ENCODE data around the gene HNF1B. TPM values are rescaled to one million over a fixed set of nuclear protein-coding genes. Genes with fewer than 3 reads are reported as not detected.

The HNF1B gene
- total and polyA plus RNA-seq, 4 donors: 1.6 to 5.7 (median 4.5) TPM

GRCh38 chr17:37711113-37711512 lies 33.7 kb downstream of the HNF1B start:
- no peaks in the 10 kb centered on the region for H3K27me3 ChIP-seq (ENCODE audit: control insufficient read depth in 4 of 4, insufficient read depth in 4 of 4, low read length in 3 of 4)
- H3K36me3 ChIP-seq (ENCODE audit: control insufficient read depth in 4 of 4, insufficient read depth in 3 of 4, low read depth in 1 of 4, low read length in 3 of 4): no peaks in the 10 kb centered on the region
- H3K27ac ChIP-seq (ENCODE audit: low read depth in 1 of 2, low read length in 2 of 2): peak overlapping the region; percentile 43 to 77
- 91% methylated on average over 6 of the region's 6 CpGs for WGBS
- DNase-seq (ENCODE audit: low spot score): no peak
- TF ChIP-seq NR2F2 (IDR thresholded peaks at IDR 0.05): no peak
- TF ChIP-seq, protein P1, sequence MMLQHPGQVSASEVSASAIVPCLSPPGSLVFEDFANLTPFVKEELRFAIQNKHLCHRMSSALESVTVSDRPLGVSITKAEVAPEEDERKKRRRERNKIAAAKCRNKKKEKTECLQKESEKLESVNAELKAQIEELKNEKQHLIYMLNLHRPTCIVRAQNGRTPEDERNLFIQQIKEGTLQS (IDR thresholded peaks at IDR 0.05): no peak
- TF ChIP-seq, protein P2, sequence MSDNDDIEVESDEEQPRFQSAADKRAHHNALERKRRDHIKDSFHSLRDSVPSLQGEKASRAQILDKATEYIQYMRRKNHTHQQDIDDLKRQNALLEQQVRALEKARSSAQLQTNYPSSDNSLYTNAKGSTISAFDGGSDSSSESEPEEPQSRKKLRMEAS (IDR thresholded peaks at IDR 0.05): no peak
- no peak for TF ChIP-seq RXRA (IDR thresholded peaks at IDR 0.05)
- TF ChIP-seq YY1 (IDR thresholded peaks at IDR 0.05): no peak
- no peak overlapping the region for H3K9ac ChIP-seq (ENCODE audit: low read depth in 1 of 2, low read length in 2 of 2)
- H3K9me3 ChIP-seq (ENCODE audit: control insufficient read depth in 4 of 4, low read length in 3 of 4): no peaks in the 10 kb centered on the region
- peaks cover 14 to 61% (median 36%) of the 10 kb centered on the region in 4 donors for H3K4me1 ChIP-seq (ENCODE audit: control insufficient read depth in 4 of 4, insufficient read depth in 4 of 4, low read length in 3 of 4)
- no peak overlapping the region for H3K4me3 ChIP-seq (ENCODE audit: low read depth in 1 of 3, low read length in 3 of 3)

DNA sequence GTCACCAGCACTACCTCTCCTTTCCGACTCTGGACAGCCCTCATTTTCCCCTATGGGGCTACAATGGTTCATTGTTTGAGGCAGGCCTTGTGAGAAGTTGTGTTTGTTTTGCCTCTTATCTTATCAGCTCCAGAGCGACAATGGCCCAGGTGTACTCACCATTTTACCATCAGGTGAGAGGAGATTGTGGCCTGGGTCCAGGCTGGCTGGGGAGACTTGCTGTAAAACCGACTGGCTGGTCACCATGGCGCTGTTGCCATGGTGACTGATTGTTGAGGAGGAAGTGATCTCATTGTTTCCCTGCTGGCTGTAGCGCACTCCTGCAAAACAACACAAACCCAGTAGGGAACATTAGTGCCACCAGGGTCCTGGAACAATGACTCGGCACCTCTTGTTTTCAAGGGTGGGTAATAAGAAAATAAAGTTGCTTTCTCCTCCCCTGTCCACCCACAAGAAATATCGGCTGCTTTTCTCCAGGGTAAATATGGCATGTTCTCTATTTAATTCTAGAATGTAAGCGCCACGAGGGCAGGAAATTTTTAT lies 34.4 kb downstream of the HNF1B start:
- Histone ChIP-seq H3K9me3 (ENCODE audit: control insufficient read depth in 4 of 4, low read length in 3 of 4) (no peaks in the 10 kb centered on the region), H3K4me1 (ENCODE audit: control insufficient read depth in 4 of 4, insufficient read depth in 4 of 4, low read length in 3 of 4) (peaks cover 14 to 55% (median 36%) of the 10 kb centered on the region in 4 donors), H3K36me3 (ENCODE audit: control insufficient read depth in 4 of 4, insufficient read depth in 3 of 4, low read depth in 1 of 4, low read length in 3 of 4) (no peaks in the 10 kb centered on the region), H3K9ac (ENCODE audit: low read depth in 1 of 2, low read length in 2 of 2) (no peak overlapping the region), H3K4me3 (ENCODE audit: low read depth in 1 of 3, low read length in 3 of 3) (no peak overlapping the region), H3K27ac (ENCODE audit: low read depth in 1 of 2, low read length in 2 of 2) (peak overlapping the region in 1 of 2 donors; percentile 77), H3K27me3 (ENCODE audit: control insufficient read depth in 4 of 4, insufficient read depth in 4 of 4, low read length in 3 of 4) (no peaks in the 10 kb centered on the region)
- TF ChIP-seq CTCF (IDR thresholded peaks at IDR 0.05; ENCODE audit: low read depth, low read length, missing input control) (peak; percentile 3), RXRA (IDR thresholded peaks at IDR 0.05) (peak in 1 of 2 donors; percentile 22), NR2F2 (IDR thresholded peaks at IDR 0.05) (no peak), EGR1 (IDR thresholded peaks at IDR 0.05; ENCODE audit: low read depth in 2 of 2) (no peak), HNF4G (IDR thresholded peaks at IDR 0.05) (no peak), YY1 (IDR thresholded peaks at IDR 0.05) (peak; percentile 59), GABPA (IDR thresholded peaks at IDR 0.05 in 1 of 2, conservative IDR thresholded peaks at IDR 0.05 in 1 of 2) (no peak)
- TF ChIP-seq, protein P1 (IDR thresholded peaks at IDR 0.05): no peak
- 67% methylated on average over 9 of the region's 9 CpGs for WGBS
- no peak for DNase-seq (ENCODE audit: low spot score)

DNA sequence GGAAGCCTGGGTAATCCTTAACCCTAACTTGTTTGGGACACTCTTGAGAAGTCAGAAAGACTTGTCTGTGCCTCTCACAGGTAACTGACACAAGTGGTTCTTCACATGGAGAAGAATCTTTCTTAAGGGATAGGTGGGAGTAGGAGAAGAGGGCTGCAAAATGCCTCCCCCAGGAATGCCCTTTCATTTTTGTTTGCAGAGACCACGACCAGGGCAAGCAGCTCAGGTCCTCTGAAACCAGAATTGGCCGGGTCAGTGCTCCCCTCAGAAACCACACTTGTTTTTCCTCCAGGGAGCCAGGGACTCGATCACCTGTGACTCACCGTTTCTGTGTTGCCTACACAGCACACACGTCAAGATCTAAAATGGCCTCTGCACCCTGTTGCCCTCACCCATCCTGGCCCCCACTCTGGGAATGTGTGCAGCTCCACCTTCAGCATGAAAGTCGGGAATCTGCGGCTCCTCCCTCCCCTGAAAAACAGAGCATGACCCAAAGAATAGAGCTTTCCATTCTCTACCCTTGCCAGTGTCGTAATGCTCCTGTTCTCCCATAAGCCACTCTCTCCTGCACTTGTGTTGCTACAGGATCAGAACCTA lies 36.1 kb downstream of the HNF1B start:
- H3K36me3 ChIP-seq (ENCODE audit: control insufficient read depth in 4 of 4, insufficient read depth in 3 of 4, low read depth in 1 of 4, low read length in 3 of 4): peaks cover 0 to 5% (median 3%) of the 10 kb centered on the region in 4 donors
- H3K9me3 ChIP-seq (ENCODE audit: control insufficient read depth in 4 of 4, low read length in 3 of 4): no peaks in the 10 kb centered on the region
- 29% methylated on average over 8 of the region's 8 CpGs for WGBS
- peak overlapping the region; percentile 92 to 98 for H3K27ac ChIP-seq (ENCODE audit: low read depth in 1 of 2, low read length in 2 of 2)
- H3K4me3 ChIP-seq (ENCODE audit: low read depth in 1 of 3, low read length in 3 of 3): peak overlapping the region in 2 of 3 donors; percentile 2 to 21
- peaks cover 13 to 46% (median 26%) of the 10 kb centered on the region in 4 donors for H3K4me1 ChIP-seq (ENCODE audit: control insufficient read depth in 4 of 4, insufficient read depth in 4 of 4, low read length in 3 of 4)
- H3K9ac ChIP-seq (ENCODE audit: low read depth in 1 of 2, low read length in 2 of 2): peak overlapping the region; percentile 52 to 92
- peak; percentile 46 for DNase-seq (ENCODE audit: low spot score)
- H3K27me3 ChIP-seq (ENCODE audit: control insufficient read depth in 4 of 4, insufficient read depth in 4 of 4, low read length in 3 of 4): no peaks in the 10 kb centered on the region
- TF ChIP-seq YY1 (IDR thresholded peaks at IDR 0.05) (peak; percentile 92), RAD21 (IDR thresholded peaks at IDR 0.05) (peak; percentile 10 to 37), HNF4G (IDR thresholded peaks at IDR 0.05) (no peak), HNF4A (conservative IDR thresholded peaks at IDR 0.05) (peak; percentile 46 to 70), FOXA2 (IDR thresholded peaks at IDR 0.05) (no peak), CTCF (IDR thresholded peaks at IDR 0.05; ENCODE audit: low read depth, low read length, missing input control) (no peak), FOXA1 (IDR thresholded peaks at IDR 0.05) (no peak), TAF1 (conservative IDR thresholded peaks at IDR 0.05) (no peak), GABPA (IDR thresholded peaks at IDR 0.05 in 1 of 2, conservative IDR thresholded peaks at IDR 0.05 in 1 of 2) (no peak), NR2F2 (IDR thresholded peaks at IDR 0.05) (no peak), JUND (IDR thresholded peaks at IDR 0.05) (peak in 1 of 2 donors; percentile 84), EGR1 (IDR thresholded peaks at IDR 0.05; ENCODE audit: low read depth in 2 of 2) (peak in 1 of 2 donors; percentile 33)
- TF ChIP-seq, protein P3, sequence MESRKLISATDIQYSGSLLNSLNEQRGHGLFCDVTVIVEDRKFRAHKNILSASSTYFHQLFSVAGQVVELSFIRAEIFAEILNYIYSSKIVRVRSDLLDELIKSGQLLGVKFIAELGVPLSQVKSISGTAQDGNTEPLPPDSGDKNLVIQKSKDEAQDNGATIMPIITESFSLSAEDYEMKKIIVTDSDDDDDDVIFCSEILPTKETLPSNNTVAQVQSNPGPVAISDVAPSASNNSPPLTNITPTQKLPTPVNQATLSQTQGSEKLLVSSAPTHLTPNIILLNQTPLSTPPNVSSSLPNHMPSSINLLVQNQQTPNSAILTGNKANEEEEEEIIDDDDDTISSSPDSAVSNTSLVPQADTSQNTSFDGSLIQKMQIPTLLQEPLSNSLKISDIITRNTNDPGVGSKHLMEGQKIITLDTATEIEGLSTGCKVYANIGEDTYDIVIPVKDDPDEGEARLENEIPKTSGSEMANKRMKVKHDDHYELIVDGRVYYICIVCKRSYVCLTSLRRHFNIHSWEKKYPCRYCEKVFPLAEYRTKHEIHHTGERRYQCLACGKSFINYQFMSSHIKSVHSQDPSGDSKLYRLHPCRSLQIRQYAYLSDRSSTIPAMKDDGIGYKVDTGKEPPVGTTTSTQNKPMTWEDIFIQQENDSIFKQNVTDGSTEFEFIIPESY (IDR thresholded peaks at IDR 0.05): no peak
- TF ChIP-seq, protein P2 (IDR thresholded peaks at IDR 0.05): peak; percentile 53
